WERI-Rb-1 (cell line): Measurements from ENCODE around the gene CHMP3.

Experiments used
- DNase-seq: peaks from one replicate; pipeline ENCODE4 v3.0.0-alpha.2; 2020
- H3K27ac ChIP-seq: fragments of 250-450 bp; sonication (Bioruptor Pico); 2 replicates; pipeline ENCODE4 v1.5.1; 2020; ENCODE audit warnings: mild to moderate bottlenecking, moderate library complexity
- H3K27me3 ChIP-seq: fragments of 250-450 bp; sonication (Bioruptor Pico); 2 replicates; pipeline ENCODE4 v1.5.1; 2021; ENCODE audit warnings: mild to moderate bottlenecking, low read depth, moderate library complexity; ENCODE audit not compliant: insufficient read depth, severe bottlenecking
- H3K36me3 ChIP-seq: fragments of 250-450 bp; sonication (Bioruptor Pico); 2 replicates; pipeline ENCODE4 v1.5.1; 2020; ENCODE audit warnings: mild to moderate bottlenecking, moderate library complexity
- H3K4me3 ChIP-seq: 2 replicates; pipeline ENCODE4 v1.5.1; 2011; ENCODE audit warnings: low read depth, mild to moderate bottlenecking, control low read depth, low read length
- H3K9me3 ChIP-seq: fragments of 250-450 bp; sonication (Bioruptor Pico); 2 replicates; pipeline ENCODE4 v1.5.1; 2021; ENCODE audit warnings: mild to moderate bottlenecking, moderate library complexity; ENCODE audit not compliant: severe bottlenecking
- TF ChIP-seq, protein P1 (sequence below): IDR thresholded peaks from 2 replicates; pipeline ENCODE4 v1.5.1; 2011; ENCODE audit warnings: low read depth, mild to moderate bottlenecking, control low read depth, inconsistent platforms, low read length

Gene CHMP3

DNA sequence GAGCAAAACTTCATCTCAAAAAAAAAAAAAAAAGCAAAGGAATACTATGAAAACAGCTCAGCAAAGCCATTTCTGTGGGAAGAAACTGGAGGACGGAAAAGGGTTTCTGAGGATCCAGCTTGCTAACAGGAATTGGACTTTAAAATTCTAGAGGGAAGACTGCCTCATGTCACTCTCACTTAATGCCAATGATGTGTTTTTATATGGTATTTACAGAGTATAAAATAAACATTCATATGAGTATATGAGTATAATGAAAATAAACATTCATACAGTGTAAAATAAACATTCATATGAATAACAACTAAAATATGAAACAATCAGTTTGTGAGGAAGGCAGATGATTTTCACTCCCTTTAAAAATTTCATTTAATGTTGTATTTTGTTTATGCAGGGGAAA lies 43.9 kb downstream of the CHMP3 start:
- no peaks in the 10 kb centered on the region for H3K27me3 ChIP-seq
- no peak for DNase-seq
- H3K4me3 ChIP-seq, result no peak overlapping the region
- H3K9me3 ChIP-seq, result no peaks in the 10 kb centered on the region
- H3K36me3 ChIP-seq, result no peaks in the 10 kb centered on the region
- no peak overlapping the region for H3K27ac ChIP-seq
- TF ChIP-seq, protein P1, sequence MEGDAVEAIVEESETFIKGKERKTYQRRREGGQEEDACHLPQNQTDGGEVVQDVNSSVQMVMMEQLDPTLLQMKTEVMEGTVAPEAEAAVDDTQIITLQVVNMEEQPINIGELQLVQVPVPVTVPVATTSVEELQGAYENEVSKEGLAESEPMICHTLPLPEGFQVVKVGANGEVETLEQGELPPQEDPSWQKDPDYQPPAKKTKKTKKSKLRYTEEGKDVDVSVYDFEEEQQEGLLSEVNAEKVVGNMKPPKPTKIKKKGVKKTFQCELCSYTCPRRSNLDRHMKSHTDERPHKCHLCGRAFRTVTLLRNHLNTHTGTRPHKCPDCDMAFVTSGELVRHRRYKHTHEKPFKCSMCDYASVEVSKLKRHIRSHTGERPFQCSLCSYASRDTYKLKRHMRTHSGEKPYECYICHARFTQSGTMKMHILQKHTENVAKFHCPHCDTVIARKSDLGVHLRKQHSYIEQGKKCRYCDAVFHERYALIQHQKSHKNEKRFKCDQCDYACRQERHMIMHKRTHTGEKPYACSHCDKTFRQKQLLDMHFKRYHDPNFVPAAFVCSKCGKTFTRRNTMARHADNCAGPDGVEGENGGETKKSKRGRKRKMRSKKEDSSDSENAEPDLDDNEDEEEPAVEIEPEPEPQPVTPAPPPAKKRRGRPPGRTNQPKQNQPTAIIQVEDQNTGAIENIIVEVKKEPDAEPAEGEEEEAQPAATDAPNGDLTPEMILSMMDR, result no peak

DNA sequence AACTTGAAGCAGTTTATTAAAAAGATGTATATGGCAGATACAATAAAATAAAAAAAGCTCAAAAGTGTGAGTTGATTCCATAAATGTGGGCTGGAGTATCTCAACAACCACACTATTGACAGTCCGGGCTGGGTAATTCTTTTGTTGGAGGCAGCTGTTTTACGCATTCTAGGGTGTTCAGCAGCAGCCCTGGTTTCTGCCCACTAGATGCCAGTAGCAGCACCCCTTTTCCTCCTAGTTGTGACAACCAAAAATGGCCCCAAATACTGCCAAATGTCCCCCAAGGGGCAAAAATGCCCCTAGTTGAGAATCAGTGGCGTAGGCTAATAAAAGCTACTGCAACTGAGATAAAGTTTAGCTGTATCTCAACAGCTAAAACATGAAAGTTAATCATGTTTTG lies 44.8 kb downstream of the CHMP3 start:
- Histone ChIP-seq H3K36me3 (no peaks in the 10 kb centered on the region), H3K27me3 (no peaks in the 10 kb centered on the region), H3K9me3 (no peaks in the 10 kb centered on the region), H3K4me3 (no peak overlapping the region), H3K27ac (no peak overlapping the region)
- TF ChIP-seq, protein P1, result peak; percentile 69
- peak; percentile 27 for DNase-seq

DNA sequence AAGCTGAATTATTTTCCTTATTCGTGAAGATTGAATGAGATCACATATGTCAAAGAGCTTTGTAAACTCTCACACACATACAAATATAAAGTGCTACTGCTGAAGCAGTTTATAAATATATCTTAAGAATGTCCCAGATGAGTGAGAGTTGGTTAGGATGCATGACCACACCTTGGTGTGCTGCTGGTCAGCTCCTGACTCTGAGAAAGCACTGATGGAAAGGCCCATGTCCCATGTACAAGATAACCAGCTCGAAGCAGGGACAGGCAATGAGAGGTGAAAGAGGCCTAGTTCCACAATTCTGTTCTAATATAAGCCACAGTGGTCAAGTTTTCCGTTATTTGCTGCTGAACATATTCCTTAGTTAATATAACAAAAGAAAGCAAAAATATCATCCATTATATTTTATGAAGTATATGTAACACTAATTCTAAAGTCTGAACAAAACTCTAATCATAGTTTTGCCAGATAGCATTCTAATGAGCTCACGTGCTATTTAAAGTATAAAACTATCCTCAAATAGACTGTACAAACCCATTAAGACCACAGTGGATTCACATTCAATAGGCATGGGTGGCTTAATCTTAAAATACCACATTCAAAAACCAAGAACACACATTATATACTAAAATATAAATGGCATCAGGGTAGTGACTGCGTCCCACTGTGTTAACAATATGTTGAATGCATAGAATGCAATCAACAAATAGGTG lies 49.1 kb downstream of the CHMP3 start:
- DNase-seq, result no peak
- TF ChIP-seq, protein P1, result no peak
- H3K4me3 ChIP-seq, result no peak overlapping the region
- H3K36me3 ChIP-seq, result no peaks in the 10 kb centered on the region
- no peak overlapping the region for H3K27ac ChIP-seq
- no peaks in the 10 kb centered on the region for H3K27me3 ChIP-seq
- H3K9me3 ChIP-seq, result no peaks in the 10 kb centered on the region

DNA sequence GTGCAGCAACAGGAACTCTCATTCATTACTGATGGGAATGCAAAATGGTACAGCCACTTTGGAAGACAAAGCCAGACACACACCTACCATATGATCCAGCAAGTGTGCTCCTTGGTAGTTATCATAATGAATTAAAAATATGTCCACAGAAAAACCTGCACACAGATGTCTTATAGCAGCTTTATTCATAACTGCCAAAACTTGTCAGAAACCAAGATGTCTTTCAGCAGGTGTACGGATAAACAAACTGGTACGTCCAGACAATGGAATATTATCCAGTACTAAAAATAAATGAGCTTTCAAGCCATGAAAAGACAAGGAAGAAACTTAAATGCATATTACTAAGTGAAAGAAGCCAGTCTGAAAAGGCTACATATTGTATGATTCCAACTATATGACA lies 50.4 kb downstream of the CHMP3 start:
- Histone ChIP-seq H3K36me3 (peaks cover 4% of the 10 kb centered on the region; the same call in 1 of the 2 replicates), H3K9me3 (no peaks in the 10 kb centered on the region)

DNA sequence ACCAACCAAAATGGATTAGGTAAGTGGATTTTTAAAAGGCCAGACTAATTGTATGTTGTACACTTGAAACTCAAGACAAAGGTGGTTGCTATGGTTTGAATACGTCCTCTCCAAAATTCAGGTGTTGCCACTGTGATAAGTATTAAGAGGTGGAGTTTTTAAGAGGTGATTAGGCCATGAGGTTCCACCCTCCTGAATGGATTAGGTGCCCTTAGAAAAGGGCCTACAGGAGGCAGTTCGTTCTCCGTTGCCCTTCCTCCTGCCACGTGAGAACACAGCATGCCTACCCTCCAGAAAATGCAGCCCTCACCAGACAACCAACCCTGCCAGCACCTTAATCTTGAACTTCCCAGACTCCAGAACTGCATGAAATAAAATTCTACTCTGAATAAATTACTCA lies 51.2 kb downstream of the CHMP3 start:
- no peak overlapping the region for H3K27ac ChIP-seq
- H3K4me3 ChIP-seq, result no peak overlapping the region
- TF ChIP-seq, protein P1, result no peak
- no peak for DNase-seq
- no peaks in the 10 kb centered on the region for H3K27me3 ChIP-seq
- H3K36me3 ChIP-seq, result peaks cover 10% of the 10 kb centered on the region
- no peaks in the 10 kb centered on the region for H3K9me3 ChIP-seq

More for the DNA sequence above, 50.4 kb downstream of the CHMP3 start:
- TF ChIP-seq, protein P1, result no peak
- Histone ChIP-seq H3K27ac (no peak overlapping the region), H3K4me3 (no peak overlapping the region), H3K27me3 (no peaks in the 10 kb centered on the region)
- no peak for DNase-seq

DNA sequence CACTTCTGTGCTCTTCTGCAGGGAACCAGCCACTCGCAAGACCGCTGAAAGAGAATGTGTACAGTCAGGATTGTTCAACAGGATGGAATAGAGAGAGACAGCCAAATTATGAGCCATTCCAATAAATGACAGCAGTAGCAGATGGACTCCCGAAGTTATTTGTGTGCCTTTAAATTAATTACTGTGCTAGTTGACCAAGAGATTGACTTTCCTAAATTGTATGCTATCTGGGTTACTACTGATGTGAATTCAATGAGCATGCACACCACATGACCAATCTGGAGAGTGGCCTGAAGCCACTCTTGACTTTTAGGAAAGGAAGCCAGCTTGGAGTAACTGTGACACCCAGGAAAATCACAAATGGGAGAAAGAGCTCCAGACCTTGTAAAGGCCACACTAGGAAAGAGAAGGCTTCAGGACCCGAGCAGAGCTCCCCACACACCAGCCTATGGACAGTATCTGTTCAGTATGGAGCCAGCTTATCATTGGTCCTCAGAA lies 52.8 kb downstream of the CHMP3 start:
- H3K9me3 ChIP-seq, result no peaks in the 10 kb centered on the region
- H3K36me3 ChIP-seq, result peaks cover 17% of the 10 kb centered on the region
- H3K27ac ChIP-seq, result no peak overlapping the region
- no peak overlapping the region for H3K4me3 ChIP-seq
- no peaks in the 10 kb centered on the region for H3K27me3 ChIP-seq
- DNase-seq, result no peak
- TF ChIP-seq, protein P1, result no peak
